Glomerular visceral epithelial cell (primary cell): ENCODE data around the gene PSMD13.

Experiments
- DNase-seq: peaks from one replicate; pipeline ENCODE4 v3.0.0-alpha.2; 2016; ENCODE audit errors: extremely low spot score

PSMD13 gene

GRCh38 chr11:204587-205109 lies 32.1 kb upstream of the PSMD13 start:
- no peak for DNase-seq

- no peak for DNase-seq
Observed at GRCh38 chr11:205221-206001, 31.4 kb upstream of the PSMD13 start.

GRCh38 chr11:206002-206384 lies 30.8 kb upstream of the PSMD13 start:
- no peak for DNase-seq

- no peak for DNase-seq
Observed at GRCh38 chr11:206526-207207, 30.1 kb upstream of the PSMD13 start.

- peak; percentile 96 for DNase-seq
Observed at GRCh38 chr11:207208-207862, 29.4 kb upstream of the PSMD13 start, which contains the start of the genes BET1L and RIC8A. Gene BET1L, minus strand, starts transcription at chr11:207399. Its CDS starts 78 bp downstream, at chr11:207321. Gene RIC8A, plus strand, starts transcription at chr11:207708. Its CDS starts 1,147 bp downstream, at chr11:208855.

GRCh38 chr11:207863-208180 lies 29.0 kb upstream of the PSMD13 start:
- no peak for DNase-seq

- peak; percentile 74 for DNase-seq
Observed at GRCh38 chr11:208181-208916, 28.4 kb upstream of the PSMD13 start.

GRCh38 chr11:208917-209260 lies 27.9 kb upstream of the PSMD13 start:
- no peak for DNase-seq

GRCh38 chr11:209275-210121 lies 27.3 kb upstream of the PSMD13 start:
- no peak for DNase-seq

GRCh38 chr11:210122-210802 lies 26.5 kb upstream of the PSMD13 start:
- DNase-seq = peak; percentile 78

GRCh38 chr11:210803-211180 lies 26.0 kb upstream of the PSMD13 start:
- DNase-seq = no peak

GRCh38 chr11:211295-211694 lies 25.5 kb upstream of the PSMD13 start:
- DNase-seq = no peak

- DNase-seq = no peak
Observed at GRCh38 chr11:211741-212140, 25.0 kb upstream of the PSMD13 start.

- no peak for DNase-seq
Observed at GRCh38 chr11:212150-213100, 24.4 kb upstream of the PSMD13 start.

GRCh38 chr11:213111-213510 lies 23.7 kb upstream of the PSMD13 start:
- no peak for DNase-seq

- DNase-seq = no peak
Observed at GRCh38 chr11:214083-214482, 22.7 kb upstream of the PSMD13 start.

GRCh38 chr11:215581-216037 lies 21.2 kb upstream of the PSMD13 start:
- DNase-seq = no peak

GRCh38 chr11:216081-216974 lies 20.4 kb upstream of the PSMD13 start:
- no peak for DNase-seq
